B cell (primary cell): Measurements from ENCODE around the gene CHAC1.

Experiments used
- EZH2 ChIP-seq: IDR thresholded peaks from 2 replicates; pipeline ENCODE4 v1.6.1; 2012; ENCODE audit warnings: borderline replicate concordance, low read depth, mild to moderate bottlenecking, moderate library complexity, low read length; ENCODE audit not compliant: insufficient read depth, poor library complexity, severe bottlenecking
- TF ChIP-seq, protein P1 (sequence below): fragments of 200-600 bp; IDR thresholded peaks from one replicate; pipeline ENCODE4 v1.8.0; 2022; ENCODE audit warnings: antibody characterized with exemption, mild to moderate bottlenecking

DNA sequence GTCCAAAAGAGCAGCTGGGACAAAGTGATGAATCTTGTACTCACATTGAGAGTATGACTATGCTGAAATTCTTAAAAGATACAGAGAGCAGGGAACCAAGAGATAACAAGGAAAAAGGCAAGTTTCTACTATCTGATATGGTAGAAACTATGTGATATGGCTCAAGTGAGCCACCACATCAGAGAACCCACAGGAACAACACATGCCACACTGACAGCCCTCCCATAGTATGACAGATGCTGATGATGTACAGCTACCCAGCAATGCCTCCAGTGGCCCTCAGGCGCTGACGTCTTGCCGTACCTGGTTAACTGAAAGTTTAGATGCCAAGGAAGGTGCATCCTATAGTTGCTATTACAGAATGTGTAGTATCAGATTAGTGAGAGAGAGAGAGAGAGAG lies 42.4 kb downstream of the CHAC1 start:
- TF ChIP-seq, protein P1, sequence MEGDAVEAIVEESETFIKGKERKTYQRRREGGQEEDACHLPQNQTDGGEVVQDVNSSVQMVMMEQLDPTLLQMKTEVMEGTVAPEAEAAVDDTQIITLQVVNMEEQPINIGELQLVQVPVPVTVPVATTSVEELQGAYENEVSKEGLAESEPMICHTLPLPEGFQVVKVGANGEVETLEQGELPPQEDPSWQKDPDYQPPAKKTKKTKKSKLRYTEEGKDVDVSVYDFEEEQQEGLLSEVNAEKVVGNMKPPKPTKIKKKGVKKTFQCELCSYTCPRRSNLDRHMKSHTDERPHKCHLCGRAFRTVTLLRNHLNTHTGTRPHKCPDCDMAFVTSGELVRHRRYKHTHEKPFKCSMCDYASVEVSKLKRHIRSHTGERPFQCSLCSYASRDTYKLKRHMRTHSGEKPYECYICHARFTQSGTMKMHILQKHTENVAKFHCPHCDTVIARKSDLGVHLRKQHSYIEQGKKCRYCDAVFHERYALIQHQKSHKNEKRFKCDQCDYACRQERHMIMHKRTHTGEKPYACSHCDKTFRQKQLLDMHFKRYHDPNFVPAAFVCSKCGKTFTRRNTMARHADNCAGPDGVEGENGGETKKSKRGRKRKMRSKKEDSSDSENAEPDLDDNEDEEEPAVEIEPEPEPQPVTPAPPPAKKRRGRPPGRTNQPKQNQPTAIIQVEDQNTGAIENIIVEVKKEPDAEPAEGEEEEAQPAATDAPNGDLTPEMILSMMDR: no peak
- TF ChIP-seq EZH2: no peak
